Activated T-cell treated with anti-CD3 and anti-CD28 coated beads, Interleukin-2, amount 50 U/mL, for 48 hours (primary cell): ENCODE data around the gene PTPRM.

ENCODE experiments used
- DNase-seq, 2 experiments: peaks; one replicate each; pipeline ENCODE4 v3.0.0-alpha.2; 2020

The PTPRM gene

GRCh38 chr18:8351161-8351560 lies 784.0 kb downstream of the PTPRM start:
- DNase-seq, result no peak

- DNase-seq, result no peak
These were observed 787.2 kb downstream of the PTPRM start for GRCh38 chr18:8354304-8354703.

GRCh38 chr18:8356001-8356400 lies 788.9 kb downstream of the PTPRM start:
- no peak for DNase-seq

GRCh38 chr18:8357320-8357719 lies 790.2 kb downstream of the PTPRM start:
- no peak for DNase-seq

- no peak for DNase-seq
These were observed 791.1 kb downstream of the PTPRM start for GRCh38 chr18:8358033-8358765.

GRCh38 chr18:8359076-8359475 lies 792.0 kb downstream of the PTPRM start:
- no peak for DNase-seq

GRCh38 chr18:8359481-8359880 lies 792.4 kb downstream of the PTPRM start:
- DNase-seq, result no peak

- DNase-seq, result no peak
These were observed 794.9 kb downstream of the PTPRM start for GRCh38 chr18:8361941-8362471.

- DNase-seq, result no peak
These were observed 795.7 kb downstream of the PTPRM start for GRCh38 chr18:8362863-8363262.

GRCh38 chr18:8364385-8364784 lies 797.3 kb downstream of the PTPRM start:
- no peak for DNase-seq

GRCh38 chr18:8365006-8365405 lies 797.9 kb downstream of the PTPRM start:
- no peak for DNase-seq

GRCh38 chr18:8365528-8365927 lies 798.4 kb downstream of the PTPRM start:
- DNase-seq, result no peak

GRCh38 chr18:8366070-8366469 lies 799.0 kb downstream of the PTPRM start:
- DNase-seq, result no peak

- no peak for DNase-seq
These were observed 799.5 kb downstream of the PTPRM start for GRCh38 chr18:8366656-8367055.

- peak; percentile 33 to 49 for DNase-seq
These were observed 800.3 kb downstream of the PTPRM start for GRCh38 chr18:8367217-8367988.

- no peak for DNase-seq
These were observed 801.5 kb downstream of the PTPRM start for GRCh38 chr18:8368512-8369217.

- DNase-seq, result no peak
These were observed 806.4 kb downstream of the PTPRM start for GRCh38 chr18:8373486-8373885.

- DNase-seq, result no peak
These were observed 807.6 kb downstream of the PTPRM start for GRCh38 chr18:8374676-8375075.

- DNase-seq, result no peak
These were observed 808.1 kb downstream of the PTPRM start for GRCh38 chr18:8375249-8375648.

- DNase-seq, result no peak
These were observed 809.0 kb downstream of the PTPRM start for GRCh38 chr18:8376113-8376512.

- DNase-seq, result no peak
These were observed 812.2 kb downstream of the PTPRM start for GRCh38 chr18:8379187-8379941.

- no peak for DNase-seq
These were observed 812.9 kb downstream of the PTPRM start for GRCh38 chr18:8380006-8380405.

- DNase-seq, result no peak
These were observed 813.8 kb downstream of the PTPRM start for GRCh38 chr18:8380926-8381325.
